GOT3 (cell line): ENCODE measurements around the gene ZNF516.

Source experiments
- DNase-seq: peaks from one replicate; lab custom pipeline; 2025; ENCODE audit warnings: mixed read lengths; lab: John Stamatoyannopoulos, UW

The ZNF516 gene

DNA sequence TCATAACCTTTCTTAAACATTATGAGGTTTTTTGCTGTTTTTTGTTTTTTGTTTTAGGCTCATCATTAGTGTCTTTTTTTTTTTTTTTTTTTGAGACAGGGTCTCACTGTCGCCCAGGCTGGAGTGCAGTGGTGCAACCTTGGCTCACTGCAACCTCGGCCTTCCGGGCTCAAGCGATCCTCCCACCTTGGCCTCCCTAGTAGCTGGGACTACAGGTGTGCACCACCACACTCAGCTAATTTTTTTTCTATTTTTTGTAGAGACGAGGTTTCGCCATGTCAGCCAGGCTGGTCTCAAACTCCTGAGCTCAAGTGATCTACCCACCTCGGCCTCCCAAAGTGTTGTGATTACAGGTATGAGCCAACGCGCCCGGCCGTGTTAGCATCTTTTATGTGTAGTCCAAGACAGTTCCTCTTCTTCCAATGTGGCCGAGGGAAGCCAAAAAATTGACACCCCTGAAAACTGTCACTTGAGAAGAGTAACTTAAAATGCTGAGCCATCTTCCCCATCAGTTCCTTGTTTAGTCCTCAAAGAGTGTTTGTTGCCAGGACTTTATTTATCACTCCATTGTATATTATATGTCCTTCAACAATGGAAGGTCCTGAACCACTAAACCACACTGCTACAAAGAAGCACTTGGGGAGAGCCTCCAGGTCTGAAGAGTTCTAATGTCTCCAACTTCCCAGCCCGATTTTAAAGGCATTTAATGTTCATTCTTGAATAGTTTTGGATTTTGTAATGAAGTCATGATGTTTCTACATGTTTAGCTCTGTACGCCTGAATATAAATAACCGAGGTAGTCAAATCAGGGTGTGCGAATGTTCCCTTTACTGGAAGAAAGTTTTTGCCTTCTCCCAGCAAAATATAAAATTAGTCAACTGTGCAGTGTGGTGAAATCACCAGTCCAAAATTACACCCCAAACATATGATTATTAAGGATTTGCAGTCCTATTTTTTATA is 26.4 kb downstream of the ZNF516 start:
- no peak for DNase-seq

DNA sequence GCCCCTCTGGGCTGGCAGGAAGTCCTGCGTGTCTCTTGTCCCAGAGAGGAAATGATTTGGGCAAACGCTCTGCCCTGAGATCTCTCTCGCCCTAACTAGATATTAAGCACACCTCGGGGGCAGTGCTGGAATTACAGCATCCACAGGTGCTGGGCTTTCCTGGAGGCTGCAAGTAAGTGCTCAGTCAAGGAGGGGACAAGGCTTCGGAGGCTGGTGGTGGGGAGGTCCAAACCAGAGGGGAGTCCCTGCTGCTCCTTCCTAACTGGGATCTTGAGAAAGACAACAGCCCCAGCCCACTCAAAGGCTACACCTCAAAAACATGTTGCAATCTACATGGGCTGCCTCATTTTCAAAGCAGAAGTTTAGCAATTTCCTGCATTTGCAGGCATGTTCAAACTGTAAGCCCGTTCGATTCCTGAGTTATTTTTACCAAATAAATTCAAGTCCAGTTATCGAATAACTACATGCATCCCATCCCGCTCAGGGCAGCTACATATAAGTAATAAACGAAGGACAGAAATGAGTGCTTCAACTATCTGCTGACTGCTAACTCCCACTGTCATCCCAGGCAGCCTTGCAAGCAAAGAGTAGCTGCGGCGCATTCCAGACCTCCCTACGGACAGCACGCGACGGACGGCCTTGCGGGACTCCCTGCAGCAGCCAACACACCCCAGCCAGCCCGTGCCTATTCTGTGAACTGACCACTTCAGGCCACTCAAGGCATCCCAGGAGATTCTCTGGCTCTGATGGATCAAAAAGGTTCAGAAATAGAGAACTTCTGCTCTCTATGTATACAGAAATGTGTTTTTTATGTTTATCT is 27.5 kb downstream of the ZNF516 start:
- no peak for DNase-seq

DNA sequence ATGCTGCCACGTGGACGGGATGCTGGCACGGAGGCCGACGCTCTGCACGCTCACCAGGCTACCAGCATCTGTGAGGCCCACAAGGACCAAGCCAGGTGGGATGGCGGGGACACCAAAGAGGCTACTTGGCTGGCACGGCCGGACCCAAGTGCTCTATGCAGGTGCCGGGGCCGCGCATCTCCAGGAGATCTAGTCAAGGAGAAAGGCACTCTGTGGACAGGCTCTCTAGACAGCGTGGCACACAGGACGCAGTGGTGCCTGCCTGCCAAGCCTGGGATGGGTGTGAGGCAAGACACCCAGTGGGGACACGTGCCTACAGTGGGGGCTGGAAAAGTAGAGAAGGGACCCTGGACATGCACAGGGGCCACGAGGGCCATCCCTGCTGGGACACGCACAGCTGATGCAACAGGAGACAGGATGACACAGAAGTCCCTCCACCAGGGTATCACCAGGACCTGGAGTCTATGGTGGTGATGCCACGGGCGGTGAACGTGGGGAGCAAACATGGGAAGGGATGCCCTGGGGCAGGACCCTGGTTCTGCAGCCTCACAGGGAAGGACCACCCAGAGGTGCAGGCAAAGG is 28.5 kb downstream of the ZNF516 start:
- no peak for DNase-seq

DNA sequence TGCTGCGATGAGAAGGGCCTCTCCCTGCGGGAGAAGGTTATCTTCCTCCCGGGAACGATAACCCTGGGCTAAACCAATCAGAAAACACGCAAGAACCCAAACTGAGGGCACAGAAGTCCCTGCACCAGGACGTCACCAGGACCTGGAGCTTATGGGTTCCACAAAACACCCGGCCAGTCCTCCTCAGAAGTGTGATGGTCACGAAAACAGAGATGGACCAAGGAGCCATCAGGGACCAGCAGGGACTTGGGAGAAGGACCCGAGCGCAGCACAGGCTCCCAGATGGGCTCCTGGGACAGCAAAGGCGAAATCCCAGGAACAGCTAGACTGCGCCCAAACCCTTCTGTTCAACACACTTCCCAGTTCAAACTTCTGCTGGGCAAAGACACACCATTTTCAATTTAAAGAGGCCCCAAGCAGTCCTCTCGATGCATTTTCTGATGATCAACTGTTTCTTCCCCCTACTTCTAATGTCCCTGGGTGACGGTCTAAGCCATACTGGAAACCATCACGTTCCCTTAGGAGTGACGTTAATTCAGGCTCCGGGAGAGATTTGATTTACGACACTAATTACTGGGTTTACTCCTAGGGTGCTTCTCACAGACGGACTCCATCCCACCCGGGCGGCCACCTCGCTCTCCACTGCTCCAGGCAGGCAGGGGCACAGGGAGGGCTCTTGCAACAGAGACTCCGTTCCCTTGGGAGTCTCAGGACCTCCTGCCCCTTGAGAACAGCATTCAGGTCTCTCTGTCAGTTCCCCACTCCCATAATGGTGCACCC is 29.2 kb downstream of the ZNF516 start:
- DNase-seq = no peak

DNA sequence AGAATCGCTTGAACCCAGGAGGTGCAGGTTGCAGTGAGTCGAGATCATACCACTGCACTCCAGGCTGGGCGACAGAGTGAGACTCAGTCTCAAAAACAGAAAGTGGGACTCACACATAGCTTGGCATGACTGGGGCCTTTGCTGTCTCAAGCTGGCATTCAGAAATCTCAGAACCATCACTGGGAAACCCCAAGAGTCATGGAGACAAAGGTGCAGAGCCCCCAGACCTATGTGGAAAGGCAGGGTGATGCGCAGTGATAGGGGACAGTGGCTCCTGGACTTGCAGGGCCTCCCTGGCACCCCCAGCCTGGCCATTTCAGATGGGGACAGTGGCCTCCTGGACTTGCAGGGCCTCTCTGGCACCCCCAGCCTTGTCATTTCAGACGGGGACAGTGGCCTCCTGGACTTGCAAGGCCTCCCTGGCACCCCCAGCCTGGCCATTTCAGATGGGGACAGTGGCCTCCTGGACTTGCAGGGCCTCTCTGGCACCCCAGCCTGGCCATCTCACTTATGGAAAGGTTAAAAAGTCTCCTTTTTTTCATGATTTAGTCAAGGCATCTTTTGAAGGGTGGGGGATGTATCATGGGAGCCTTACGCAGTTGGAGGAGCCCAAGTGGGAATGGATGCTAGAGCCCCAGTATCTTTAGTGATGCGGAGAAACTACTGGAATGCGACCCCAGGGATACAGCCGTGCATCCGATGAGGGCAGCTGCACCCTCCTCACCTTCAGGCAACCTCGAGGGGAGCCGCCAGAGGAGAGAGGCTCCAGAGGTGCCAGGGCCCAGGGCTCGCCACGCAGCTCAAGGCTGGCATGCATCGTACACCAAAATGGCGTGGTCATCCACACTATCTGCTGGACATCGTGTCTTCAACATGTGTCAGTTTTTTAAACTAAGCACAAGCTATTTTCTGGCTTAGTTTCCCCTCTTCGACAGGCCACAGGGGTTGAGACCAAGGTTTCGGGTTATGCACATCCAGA is 30.5 kb downstream of the ZNF516 start:
- no peak for DNase-seq

DNA sequence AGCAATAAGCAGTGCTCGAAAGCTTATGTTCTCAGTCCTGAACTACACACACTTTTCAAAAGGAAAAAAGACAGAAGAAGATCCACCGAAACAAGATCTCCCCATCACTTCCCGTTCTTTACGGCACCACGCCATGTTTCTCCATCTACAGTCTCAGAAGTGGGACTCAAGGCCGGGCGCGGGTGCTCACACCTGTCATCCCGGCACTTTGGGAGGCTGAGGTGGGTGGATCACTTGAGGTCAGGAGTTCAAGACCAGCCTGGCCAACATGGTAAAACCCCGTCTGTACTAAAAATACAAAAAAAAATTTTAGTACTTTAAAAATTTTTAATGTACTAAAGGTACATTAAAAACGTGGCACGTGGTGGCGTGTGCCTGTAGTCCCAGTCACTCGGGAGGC is 31.2 kb downstream of the ZNF516 start:
- DNase-seq = no peak

DNA sequence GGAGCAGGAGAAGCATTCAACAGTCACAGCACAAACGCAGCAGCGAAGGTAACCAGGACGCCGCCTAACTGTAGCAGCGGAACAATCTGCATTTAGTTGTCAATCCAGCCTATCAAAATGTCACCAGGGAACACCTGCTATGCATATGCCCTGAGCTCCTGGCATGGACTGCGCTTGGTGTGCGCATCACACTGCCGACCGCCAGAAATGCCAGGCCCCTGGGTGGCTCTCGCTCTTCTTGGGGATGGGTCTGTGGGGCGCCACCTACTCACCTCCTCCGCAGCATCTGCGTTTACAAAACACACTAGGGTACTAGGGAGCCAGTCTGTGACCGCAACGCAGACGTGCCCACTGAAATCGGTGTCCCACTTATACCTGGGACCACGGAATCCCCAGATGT is 31.7 kb downstream of the ZNF516 start:
- no peak for DNase-seq

DNA sequence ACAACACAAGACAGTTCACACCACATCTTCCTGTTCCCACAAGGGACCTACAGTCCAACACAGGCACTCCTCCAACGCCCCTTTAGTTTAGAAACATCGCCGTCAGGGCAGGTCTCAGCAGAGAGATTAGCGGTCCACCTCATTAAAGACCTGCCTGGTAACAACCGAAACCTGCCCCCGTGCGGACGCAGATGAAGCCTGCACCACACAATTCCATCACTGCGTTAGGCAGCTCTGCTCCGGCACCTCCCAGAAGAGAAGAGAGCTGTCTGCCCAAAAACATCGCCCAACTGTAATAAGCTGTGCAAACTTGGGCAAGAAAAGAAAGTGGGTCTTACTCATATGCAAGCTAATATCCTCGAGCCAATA is 32.7 kb downstream of the ZNF516 start:
- DNase-seq = no peak

DNA sequence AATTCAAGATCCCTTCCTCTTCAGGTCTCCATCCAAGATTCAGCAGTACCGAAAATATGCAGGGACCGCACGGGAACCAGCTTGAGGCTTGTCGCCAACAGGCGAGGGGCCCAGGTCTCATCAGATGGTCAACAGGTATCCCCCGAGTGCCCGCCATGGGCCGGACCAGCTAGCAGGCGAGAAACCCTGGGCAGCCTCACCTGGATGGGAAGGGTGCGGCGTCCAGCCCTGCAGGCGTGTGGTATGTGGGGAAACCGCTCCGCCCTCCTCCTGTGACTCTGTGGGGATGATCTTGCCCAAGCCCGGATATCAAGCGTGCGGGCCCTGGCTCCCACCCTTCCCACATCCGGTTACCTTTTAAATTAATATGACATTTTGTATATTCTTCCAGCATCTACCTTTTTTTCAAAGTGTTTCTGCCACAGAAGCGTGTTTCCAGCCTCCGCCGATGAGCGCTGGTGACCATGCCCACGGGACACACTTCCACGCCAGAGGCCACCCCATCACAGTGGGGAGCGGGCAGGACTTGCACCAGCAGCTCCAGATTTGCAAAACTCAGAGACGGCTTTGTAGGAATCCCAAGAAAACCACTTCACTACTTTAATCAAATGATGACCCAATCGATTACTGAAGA is 33.2 kb downstream of the ZNF516 start:
- DNase-seq = no peak

DNA sequence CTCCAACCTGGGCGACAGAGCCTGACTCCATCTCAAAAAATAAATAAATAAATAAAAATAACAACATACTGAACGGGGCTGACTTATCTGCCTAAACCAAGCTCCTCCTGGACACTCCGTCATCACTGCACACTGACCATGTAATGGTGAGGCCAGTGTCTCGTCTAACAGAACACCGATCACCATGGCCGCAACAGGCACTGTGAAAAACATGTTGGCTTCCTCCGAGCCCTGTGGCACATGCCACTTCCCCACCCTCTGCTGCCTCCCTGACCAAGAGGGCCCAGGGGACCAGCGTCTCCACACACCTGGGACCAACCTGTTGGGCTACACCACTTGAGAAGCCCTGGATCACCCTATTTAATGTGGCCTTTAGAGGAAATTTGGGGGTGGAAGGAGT is 33.9 kb downstream of the ZNF516 start:
- no peak for DNase-seq

DNA sequence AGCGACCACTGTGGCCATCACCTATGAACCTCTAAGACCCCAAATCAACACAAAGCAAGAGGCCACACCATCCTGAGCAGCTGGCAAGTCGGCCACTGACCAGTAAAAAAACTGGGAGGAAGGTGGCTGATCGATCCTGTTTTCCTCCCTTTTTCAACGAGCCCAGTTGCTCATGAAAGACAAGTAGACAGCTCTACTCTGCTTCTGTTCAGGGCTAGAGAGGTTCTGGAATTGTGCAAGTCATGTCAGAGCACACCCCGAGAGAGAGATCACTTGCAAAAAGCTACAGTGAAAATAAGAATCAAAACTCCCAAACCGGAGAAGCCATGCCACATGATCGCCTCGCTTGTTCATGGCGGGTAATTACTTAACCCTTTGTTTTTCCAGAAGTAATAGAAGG is 34.6 kb downstream of the ZNF516 start:
- no peak for DNase-seq

DNA sequence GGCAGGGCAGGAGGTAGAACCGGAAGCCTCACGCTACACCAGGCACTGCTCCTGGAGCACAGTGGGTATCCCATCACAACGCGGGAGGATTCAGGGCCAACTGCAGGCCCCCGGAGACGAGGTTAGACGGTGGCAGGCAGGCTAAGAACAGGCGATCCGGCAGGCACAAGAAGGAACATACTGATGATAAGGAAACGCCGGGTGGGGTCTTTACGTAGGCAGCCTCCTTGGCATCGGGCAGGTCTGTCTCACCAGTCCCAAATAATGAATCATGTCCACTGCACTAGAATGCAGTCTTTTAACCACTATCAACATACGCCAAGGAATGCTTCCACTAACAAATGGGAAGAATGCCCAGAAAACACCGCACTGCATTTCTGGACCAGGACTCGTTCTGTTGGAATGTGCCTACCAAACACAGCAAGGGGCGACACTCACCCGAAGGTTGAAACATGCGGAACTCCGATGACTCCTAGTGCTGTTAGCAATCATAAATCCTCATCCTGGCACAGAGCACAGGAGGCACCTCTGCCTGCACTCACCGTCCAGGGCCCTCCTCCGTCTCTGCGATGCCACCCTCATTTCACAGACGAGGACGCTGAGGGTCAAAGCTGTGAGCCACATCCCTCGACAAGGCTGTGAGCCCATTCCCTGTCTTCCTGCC is 35.2 kb downstream of the ZNF516 start:
- peak; percentile 47 for DNase-seq

DNA sequence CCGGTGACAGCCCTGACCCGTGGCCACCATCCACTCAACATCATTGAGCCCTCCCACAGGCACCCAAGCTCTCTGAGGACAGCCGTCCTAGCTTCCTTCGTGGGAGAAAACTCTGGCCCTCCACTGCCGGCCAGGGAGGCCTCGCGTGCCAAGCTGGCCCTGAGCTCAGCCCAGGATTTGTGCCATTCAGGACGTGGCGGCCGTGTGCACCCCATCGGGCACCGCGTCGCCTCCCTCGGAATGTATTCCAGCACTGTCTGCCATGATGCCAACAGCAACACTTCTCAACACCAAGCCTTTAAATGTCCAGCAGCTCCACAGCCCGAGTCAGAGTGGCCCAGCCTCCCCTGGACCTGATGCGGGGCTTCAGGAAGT is 35.7 kb downstream of the ZNF516 start:
- DNase-seq = no peak

DNA sequence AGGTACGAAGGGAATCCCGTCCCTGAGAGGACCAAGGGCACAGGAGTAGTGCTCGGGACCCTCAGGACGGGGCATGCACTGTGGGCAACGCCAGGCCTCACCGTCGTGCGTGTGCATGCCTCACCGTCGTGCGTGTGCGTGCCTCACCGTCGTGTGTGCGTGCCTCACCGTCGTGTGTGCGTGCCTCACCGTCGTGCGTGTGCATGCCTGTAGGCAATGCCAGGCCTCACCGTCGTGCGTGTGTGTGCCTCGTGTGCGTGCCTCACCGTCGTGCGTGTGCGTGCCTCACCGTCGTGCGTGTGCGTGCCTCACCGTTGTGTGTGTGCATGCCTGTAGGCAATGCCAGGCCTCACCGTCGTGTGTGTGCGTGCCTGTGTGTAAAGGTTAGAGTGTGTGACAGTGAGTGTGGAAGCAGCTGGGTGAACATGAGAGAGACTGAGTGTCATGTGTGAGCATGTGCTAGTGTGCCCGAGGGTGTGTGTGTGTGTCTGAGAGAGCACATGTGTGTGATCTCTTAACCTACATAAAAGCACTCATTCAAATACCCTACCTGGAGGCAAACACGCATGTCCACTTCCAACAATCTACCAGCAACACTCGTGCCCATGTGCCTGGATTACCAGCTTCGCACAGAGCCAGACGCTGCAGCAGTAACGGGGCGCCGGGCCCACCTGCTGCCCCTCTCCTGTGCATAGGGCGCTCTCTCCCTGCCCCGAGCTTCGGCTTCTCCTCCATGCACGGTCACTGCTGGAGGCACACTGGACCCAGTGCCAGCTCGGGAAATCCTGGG is 36.3 kb downstream of the ZNF516 start:
- DNase-seq = no peak

DNA sequence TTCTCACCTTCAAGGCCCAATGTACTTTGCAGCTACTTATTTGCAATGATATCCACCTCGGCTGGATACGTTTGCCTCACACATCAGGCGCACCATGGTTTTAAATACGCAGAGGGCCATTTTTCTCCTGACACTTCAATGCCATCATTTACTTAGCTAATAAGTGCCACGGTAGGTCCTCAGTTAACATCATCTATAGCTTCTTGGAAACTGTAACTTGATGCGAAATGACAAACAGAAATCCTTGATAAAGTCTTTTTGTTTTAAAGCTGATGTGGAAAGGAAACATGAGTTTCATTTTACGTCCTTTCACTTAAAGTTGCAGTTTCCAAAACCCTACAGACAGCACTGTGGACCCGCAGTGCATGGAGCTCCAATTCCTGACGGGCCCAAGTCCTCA is 37.1 kb downstream of the ZNF516 start:
- no peak for DNase-seq

DNA sequence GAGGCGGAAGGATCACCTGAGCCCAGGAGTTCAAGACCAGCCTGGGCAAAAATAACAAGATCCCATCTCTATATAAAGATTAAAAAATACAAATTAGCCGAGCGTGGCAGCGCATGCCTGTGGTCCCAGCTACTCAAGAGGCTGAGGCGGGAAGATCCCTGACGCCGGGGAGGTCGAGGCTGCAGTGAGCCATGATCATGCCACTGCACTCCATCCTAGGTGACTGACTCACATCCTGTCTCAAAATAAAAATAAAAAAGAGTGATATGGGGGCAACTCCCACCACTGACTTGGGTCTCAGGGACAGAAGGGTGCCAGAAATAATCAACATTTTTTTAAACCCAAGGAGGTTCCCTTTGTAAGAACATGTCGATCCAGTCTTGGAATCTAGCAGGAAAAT is 37.6 kb downstream of the ZNF516 start:
- no peak for DNase-seq

DNA sequence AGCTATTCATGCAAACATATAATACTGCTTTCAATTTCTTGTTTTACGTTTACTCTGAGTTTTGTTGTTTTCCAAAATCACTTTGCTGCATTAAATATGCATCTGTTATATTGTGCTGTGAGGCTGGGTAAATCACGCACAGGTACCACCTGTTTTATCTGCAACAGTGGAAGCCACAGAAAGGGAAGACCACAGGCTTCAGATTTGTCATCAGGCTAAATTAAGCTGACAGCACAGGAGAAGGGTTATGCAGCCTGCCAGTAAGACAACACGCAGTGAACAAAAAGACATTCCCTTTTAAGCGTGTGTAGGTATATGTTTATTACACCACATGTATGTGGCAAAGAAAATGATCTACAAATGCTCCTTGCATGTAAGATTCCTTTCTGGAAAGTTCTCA is 38.2 kb downstream of the ZNF516 start:
- DNase-seq = no peak

DNA sequence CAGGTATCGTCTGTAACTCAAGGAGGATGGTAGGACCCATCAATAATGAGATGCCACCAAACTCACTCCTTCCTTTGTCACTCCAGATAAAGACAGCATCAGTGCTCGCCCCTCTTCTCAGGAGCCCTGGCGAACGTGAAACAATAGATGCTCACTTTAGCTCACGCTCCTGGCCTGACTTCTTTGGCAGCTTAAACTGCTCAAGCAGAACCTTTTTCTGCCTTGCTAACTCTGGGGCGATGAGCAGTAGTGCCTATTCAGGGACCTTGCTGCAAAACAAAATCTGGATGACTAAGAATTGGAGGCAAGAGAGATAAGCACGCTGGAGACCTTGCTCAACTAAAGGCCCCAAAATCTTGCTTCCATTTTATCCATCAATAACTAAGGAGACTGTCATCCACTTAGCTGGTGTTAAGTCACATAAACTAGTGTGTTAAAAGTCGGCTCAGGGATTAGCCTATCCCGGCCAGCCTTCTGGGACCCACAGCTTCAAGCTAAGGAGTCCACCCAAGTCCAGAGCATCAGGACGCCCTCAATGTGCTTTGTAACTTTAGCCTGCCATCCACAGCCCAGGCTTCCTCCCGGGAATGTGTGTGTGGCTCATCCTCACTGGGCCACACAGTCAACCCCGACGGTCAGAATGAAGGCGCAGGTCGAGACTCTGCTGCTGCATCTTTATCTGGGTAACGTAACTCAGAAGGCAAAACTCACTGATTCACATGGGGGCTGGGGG is 38.9 kb downstream of the ZNF516 start:
- no peak for DNase-seq
